Ecto neural progenitor cell (in vitro differentiated cells): Measurements from ENCODE around the gene HINT3.
"Not testable (repeated sequence)": the region's sequence is repeated elsewhere in the genome, so short reads cannot be mapped to it uniquely, and the experiment has no call there.

Experiments
- DNase-seq: peaks from one replicate; pipeline ENCODE4 v3.0.0-alpha.2; 2018; ENCODE audit warnings: low spot score

HINT3 gene

DNA sequence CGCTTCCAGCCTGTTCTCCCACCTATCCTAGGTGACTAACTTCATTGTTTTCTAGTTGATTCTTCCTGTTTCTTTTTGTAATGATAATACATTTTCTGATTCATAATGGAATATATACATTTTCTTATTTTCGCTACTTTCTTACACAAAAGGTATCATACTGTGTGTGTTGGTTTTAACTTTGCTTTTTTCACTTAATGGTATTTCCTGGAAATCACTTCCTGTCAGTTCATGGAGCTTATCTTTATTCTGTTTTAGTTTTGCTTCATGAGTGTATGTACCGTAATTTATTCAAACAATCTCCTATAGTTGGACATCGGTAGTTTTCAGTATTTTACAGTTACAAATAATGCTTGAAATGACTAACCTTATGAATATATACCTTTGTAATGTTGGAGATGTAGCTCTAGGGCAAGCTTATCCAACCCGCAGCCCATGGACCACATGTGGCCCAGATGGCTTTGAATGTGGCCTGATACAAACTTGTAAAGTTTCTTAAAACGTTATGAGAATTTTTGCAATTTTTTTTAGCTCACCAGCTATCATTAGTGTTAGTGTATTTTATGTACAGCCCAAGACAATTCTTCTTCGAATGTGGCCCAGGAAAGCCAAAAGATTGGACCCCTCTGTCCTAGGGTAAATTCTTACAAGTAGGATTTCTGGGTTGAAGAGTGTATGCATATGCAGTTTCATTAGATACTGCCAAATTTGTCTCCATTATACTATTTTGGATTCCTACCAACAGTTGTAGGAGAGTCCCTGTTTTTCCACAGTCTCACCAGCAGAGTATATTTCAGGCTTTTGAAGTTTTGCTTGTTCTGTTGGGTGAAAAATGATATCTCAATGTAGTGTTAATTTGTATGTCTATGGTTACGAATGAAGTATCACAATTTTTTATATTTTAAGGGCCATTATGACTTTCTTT, 46.4 kb downstream of the HINT3 start:
- no peak for DNase-seq

DNA sequence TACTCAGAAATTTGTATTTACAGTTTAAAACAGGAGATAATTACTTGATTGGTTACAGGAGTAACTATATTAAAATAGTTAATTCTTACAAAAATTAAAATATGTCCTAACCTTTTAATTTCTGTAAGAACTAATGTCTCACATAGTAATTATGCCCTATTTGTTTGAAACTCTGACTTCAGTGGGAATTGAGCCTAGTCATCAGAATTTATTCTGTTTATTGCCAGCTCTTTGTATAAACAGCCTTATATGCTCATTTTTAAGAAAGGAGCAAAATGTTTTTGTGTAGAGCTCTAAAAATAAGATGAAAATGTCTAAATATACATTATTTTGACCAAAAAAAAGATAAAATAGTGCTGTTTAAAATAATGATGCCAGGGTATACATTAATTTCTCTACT, 51.2 kb downstream of the HINT3 start:
- DNase-seq, result no peak

DNA sequence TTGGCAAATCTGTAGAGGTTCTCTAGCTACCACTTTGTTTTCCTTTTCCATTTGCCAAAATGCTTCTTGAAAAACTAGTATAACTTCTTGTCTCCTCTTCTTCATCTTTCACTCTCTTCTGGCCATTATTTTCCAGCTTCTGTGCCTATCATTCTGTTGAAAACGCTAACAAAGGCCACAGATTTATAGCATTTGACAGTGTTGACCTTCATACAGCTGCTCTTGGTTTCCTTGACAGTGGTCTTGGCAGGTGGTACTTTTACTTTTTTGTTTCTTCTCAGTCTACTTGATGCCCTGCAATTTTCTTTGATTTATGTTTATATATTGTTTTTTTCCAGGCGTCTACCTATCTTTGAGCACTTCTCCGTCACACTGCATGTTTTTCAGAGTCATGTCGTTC, 53.5 kb downstream of the HINT3 start:
- no peak for DNase-seq

DNA sequence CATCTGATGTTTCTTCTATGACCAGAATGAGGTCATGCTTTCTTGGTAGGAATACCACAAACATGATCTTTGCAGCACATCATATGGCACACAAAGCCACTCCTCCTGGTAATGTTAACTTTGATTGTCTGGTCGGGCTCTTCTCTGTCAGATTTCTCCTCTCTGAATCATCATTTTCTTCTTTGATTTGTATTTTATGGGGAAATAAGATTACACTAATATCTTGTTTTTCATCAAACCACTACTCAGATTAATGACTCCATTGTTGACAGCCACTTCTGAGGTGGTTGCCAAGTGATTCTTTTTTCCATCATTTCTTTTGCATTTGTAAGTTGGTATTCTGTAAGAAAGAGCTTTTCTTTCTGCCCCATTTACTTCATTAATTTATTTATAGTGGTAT, 59.3 kb downstream of the HINT3 start:
- no peak for DNase-seq

DNA sequence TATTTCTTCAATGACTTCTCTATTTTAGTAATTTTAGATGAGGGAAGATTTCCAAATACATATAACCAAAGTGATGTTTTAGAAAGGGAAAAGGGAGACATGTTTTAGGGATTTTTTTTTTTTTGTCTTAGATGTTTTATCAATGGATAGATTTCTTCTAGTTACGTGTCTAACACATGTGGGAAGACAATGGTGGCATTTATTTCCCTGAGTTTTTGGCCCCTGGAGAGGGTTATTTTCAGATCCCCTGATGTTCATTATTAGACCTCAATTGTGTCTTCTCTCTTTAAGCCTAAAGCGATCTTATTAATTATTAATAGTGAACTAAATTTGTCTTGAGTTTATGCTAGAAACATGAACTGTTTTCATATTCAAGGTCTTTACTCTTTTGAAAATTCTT, 60.0 kb downstream of the HINT3 start:
- DNase-seq, result no peak

DNA sequence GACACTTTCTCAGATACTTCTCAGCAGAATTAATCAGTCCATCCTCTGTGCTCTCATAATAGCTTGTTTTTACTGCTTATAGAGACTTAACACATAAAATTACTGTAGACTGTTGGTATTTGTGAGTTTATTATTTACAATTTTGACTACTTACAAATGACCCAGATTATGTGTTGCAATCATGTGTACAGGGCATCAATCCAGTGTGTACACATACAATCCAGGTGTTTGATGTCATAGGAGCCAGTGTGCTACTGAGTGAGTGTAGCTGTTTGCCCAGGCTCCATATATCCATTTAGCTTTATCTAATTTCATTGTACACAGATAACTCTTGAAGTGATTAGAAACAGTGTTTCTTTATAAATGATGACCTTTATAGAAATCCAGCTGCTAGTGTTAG, 61.1 kb downstream of the HINT3 start:
- no peak for DNase-seq

DNA sequence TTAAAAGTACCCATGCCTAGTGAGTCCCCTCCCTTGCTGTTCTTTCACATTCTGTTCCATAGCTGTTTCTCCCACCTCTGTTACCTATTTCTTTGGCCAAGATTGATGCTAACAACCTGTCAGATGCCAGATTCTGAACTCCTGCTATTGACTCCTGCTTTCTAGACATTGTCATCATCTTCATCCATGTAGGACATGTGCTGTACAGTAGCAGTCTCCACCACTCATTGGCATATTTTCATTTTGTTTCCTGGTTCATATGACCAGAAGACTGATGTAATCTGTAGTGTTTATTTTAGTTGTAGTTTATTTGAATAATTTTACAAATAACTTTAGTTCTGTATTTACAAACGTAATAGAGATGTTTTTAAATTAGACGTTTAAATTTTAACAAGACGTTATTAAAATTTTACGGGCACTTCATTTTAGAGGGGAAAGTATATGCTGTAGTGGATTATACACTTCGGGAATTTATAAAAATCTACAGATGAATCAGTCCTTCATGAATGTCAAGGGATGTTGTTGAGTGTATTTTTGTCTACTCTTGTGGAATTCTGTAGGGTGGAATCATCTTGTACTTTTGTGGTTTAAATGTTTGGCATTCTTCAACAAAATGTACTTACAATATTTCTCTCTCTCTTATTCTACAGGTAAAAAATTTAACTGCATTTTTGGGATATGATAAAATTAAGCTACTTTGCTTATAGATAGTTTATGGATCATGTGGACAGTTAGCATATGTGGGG, 63.9 kb downstream of the HINT3 start:
- DNase-seq, result no peak

DNA sequence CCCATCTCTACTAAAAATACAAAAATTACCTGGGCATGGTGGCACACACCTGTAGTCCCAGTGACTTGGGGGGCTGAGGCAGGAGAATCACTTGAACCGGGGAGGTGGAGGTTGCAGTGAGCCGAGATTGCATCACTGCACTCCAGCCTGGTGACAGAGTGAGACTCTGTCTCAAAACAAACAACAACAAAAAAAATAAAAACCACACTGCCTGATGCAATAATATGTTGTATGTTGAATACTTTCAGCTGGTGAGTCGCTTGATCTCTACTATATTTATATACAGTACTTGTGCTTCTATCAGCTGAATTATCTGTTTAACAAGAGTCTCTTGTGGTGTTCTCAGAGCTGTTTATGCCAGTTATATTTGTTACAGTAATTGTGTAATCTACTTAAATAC, 66.9 kb downstream of the HINT3 start:
- not testable (repeated sequence) for DNase-seq

DNA sequence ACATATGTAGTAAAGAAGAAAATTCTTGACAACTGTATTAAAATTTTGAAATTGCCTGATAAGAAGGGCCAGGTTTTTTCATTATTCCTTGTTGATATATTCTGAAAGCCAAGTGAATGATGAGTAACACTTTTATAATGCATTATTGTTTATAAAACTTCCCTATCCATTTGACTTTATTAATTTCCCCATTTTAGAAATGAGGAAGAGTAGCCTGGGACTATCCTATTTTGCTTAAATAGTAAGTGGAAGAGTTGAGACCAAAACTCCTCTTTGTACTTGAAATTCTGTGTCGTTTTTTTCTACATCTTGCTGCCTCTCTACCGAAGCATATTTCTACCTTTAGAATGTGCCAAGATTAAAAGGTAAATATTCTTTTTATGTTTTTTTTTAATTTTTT, 69.4 kb downstream of the HINT3 start:
- DNase-seq, result no peak

DNA sequence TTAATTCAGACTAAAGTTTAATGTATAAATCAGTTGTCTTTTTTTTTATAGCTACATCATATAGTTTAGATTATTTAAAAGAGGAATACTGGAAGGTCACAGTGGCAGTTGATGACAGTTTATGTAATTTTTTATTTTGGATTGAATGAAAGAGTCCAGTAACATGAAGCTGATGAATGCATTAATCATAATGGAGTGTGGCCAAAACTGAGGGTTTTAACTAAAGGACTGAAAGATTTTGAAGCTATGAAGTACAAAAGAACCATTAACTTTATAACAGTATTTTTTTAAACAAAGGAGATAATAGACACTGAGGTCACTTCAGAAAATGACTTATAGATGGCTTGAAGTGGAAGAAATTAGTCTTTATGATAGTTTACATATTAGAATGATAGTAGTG, 71.0 kb downstream of the HINT3 start:
- no peak for DNase-seq
